ENCODE measurements around the gene SUMO4. TPM values are rescaled to one million over a fixed set of nuclear protein-coding genes. Genes with fewer than 3 reads are reported as not detected.

The SUMO4 gene
- total RNA-seq, 1 experiment from 2014 or later: 0.87 TPM

DNA sequence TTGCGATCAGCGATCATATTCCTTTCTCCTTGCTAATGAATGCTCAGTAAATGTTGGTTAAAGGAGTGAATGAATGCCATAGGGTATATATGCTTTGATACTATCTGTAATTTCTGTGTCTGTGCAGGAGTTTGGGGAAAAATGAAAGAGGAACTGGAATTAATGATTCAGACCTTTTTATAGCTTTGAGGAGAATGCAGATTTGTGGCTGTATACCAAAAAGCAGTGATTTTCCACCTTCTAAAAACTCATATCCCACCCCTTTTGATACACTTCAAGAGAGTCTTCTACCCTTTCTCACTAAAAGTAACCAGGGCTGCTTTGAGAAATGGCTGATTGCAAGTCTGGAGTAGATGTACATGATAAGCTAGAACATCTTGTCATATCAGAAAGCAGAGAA lies 26.6 kb upstream of the SUMO4 start:
- DNase-seq: no peak
- Histone ChIP-seq H3K4me3 (ENCODE audit: insufficient read depth, low read depth, low read length) (no peak overlapping the region), H3K27me3 (ENCODE audit: control insufficient read depth, insufficient read depth, low read length) (no peaks in the 10 kb centered on the region), H3K36me3 (replicated peaks; ENCODE audit: control insufficient read depth, insufficient read depth, low read length) (peaks cover 3% of the 10 kb centered on the region)

DNA sequence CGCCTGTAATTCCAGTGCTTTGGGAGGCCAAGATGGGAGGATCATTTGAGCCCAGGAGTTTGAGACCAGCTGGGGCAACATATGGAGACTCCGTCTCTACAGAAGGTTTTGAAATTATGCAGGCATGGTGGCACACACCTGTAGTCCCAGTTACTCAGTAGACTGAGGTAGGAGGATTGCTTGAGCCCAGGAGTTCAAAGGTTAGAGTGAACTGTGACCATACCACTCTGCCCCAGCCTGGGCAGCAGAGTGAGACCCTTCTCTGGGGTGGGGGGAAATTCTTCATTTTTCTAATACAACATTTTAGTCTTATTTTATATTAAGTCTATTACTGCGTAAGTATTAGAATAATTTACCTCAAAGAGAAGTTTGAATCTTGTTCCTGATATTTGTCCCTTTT lies 20.1 kb upstream of the SUMO4 start:
- Histone ChIP-seq H3K36me3 (replicated peaks; ENCODE audit: control insufficient read depth, insufficient read depth, low read length) (peaks cover 8% of the 10 kb centered on the region), H3K27me3 (ENCODE audit: control insufficient read depth, insufficient read depth, low read length) (no peaks in the 10 kb centered on the region), H3K4me3 (ENCODE audit: insufficient read depth, low read depth, low read length) (no peak overlapping the region)
- DNase-seq: no peak

DNA sequence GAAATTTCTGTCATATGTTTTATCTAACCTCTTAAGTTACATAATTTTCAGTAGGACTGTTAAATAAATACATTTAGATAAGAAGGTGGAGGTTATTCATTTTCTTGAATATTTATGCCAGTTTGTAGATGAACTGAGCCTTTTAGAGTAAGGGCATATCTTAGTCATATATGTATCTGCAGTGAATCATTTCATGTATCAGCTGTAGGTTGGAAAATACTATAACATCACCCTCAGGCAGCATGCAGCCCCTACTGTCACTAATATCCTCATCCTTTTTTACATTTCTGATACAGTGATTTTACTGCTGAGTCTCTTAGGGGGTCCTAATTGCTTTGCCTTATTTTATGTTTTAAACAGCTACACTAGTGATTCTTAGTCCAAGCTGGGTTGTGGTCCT lies 19.5 kb upstream of the SUMO4 start:
- DNase-seq: no peak
- H3K27me3 ChIP-seq (ENCODE audit: control insufficient read depth, insufficient read depth, low read length): no peaks in the 10 kb centered on the region
- peaks cover 8% of the 10 kb centered on the region for H3K36me3 ChIP-seq (replicated peaks; ENCODE audit: control insufficient read depth, insufficient read depth, low read length)
- no peak overlapping the region for H3K4me3 ChIP-seq (ENCODE audit: insufficient read depth, low read depth, low read length)

DNA sequence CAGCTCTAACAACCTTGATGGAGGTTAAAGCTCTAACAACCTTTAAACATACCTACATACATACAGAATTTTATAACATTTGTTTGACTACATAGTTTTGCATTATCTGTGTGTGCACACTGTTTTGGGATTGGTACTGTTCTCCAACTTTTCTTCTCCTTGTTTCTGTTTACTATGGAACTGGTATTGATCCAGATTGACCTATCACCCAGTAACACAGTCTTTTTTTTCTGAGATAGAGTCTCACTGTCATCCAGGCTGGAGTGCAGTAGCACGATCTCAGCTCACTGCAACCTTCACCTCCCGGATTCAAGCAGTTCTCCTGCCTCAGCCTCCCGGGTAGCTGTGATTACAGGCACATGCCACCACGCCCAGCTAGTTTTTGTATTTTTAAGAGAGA lies 16.7 kb upstream of the SUMO4 start:
- Histone ChIP-seq H3K4me3 (ENCODE audit: insufficient read depth, low read depth, low read length) (no peak overlapping the region), H3K27me3 (ENCODE audit: control insufficient read depth, insufficient read depth, low read length) (no peaks in the 10 kb centered on the region), H3K36me3 (replicated peaks; ENCODE audit: control insufficient read depth, insufficient read depth, low read length) (peaks cover 6% of the 10 kb centered on the region)
- no peak for DNase-seq

DNA sequence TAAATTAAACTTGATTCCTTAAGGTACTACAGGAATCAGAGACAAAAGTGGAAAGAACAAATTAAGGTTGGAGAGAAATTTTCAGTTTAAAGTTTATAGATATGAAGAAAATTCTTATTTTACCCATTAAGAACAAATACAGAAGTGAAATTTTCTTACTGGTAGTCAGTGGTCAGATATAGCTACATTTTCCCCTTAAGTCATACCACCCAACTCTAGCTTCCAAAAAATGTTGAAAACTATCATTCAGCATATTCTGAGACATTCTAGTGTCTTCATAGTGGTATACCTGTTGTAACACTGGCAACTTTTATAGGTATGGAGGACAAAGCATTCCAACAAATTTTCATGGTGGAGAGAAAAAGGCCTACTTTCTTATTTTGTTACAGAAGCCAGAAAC lies 15.6 kb upstream of the SUMO4 start:
- H3K27me3 ChIP-seq (ENCODE audit: control insufficient read depth, insufficient read depth, low read length): no peaks in the 10 kb centered on the region

DNA sequence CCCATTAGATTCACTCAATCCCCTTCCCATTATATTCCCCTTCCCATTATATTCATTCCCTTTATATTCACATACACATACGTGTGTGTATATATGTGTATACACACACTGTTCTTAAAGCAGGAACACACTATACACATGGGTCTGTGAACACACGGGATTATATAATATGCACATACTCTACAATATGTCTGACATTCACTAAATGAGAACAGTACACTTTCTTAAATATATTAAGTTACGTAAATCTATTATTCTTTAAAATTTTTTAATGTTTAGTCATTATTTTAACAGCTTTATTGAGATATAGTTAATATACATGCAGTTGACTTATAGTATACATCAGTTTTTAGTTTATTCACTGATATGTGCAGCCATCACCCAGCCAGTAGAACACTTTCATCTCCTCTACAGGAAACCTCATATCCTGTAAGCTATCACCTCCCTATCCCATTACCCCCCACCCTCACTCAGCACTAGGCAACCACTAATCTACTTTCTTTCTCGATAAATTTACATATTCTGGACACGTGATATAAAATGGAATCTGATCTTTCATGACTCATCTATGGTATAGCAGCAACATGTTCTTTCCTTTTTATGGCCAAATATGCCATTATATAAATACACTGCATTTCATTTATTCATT lies 13.9 kb upstream of the SUMO4 start:
- H3K36me3 ChIP-seq (replicated peaks; ENCODE audit: control insufficient read depth, insufficient read depth, low read length): no peaks in the 10 kb centered on the region; the same call in none of the 2 replicates
- no peaks in the 10 kb centered on the region for H3K27me3 ChIP-seq (ENCODE audit: control insufficient read depth, insufficient read depth, low read length)
- no peak overlapping the region for H3K4me3 ChIP-seq (ENCODE audit: insufficient read depth, low read depth, low read length)
- DNase-seq: no peak

More for the DNA sequence above, 15.6 kb upstream of the SUMO4 start:
- no peak for DNase-seq
- Histone ChIP-seq H3K36me3 (replicated peaks; ENCODE audit: control insufficient read depth, insufficient read depth, low read length) (no peaks in the 10 kb centered on the region; the same call in none of the 2 replicates), H3K4me3 (ENCODE audit: insufficient read depth, low read depth, low read length) (no peak overlapping the region)

DNA sequence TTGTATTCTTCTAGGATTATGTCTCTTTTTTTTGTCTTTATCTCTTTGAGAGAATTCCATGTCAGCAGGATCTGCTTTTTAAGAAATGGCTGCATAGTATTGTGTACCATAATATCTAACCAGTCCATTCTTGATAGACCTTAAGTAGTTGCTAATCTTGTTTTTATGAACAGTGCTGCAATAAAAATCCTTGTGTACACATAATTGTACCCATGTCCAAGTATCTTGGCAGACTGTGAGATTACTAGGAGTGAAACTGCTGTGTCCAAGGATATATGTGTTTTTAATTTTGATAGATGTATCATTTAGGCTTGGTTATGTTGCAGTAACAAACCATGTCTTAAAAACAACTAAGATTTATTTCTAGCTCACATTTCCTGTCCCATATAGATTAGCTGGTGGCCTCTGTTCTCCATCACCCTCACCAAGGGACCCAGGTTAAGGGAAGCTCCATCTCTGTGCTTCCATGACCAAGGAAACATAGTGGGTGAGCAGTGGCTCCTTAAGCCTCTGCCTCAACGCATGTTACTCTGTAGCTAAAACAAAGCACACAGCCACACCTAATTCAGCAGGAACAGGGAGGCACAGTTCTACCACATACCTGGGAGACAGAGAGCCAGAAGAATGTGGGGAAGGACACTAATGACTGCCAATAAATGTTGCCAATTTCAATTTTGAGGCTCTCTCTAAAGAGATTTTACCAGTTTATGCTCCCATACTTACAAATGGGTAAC lies 12.1 kb upstream of the SUMO4 start:
- Histone ChIP-seq H3K27me3 (ENCODE audit: control insufficient read depth, insufficient read depth, low read length) (no peaks in the 10 kb centered on the region), H3K4me3 (ENCODE audit: insufficient read depth, low read depth, low read length) (no peak overlapping the region), H3K36me3 (replicated peaks; ENCODE audit: control insufficient read depth, insufficient read depth, low read length) (no peaks in the 10 kb centered on the region; the same call in 1 of the 2 replicates)

DNA sequence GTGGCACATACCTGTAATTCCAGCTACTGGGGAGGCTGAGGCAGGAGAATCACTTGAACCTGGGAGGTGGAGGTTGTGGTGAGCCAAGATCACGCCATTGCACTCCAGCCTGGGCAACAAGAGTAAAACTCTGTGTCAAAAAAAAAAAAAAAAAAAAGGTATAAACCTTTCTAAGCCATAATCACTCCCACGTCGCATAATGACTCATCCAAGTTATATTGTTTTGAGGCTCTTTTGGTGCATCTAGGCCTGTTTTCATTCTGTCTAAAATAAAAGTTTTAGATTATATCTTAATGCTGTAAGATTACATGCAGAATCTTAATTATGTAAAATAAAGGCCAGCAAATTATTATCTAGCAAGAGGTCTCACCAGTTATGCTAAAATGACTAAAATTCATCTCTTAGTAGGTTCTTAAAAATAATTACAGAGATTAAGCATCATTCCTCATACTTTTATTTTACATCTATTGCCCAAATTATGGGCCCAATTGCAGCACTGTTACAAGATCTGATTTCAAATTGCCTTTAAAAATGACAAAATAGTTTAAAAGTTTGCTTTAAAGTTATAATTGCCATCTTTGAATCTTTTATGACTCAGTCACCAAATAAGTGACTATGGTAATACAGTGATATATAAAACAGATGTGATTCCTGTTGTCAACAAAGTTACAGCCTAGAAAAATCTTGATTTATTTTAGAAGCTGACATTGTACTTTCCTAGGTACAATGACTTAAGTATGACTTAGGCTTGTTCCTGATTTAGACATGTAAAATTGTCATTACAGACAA lies 10.4 kb upstream of the SUMO4 start:
- no peak overlapping the region for H3K4me3 ChIP-seq (ENCODE audit: insufficient read depth, low read depth, low read length)
- no peaks in the 10 kb centered on the region for H3K27me3 ChIP-seq (ENCODE audit: control insufficient read depth, insufficient read depth, low read length)
- no peak for DNase-seq
- no peaks in the 10 kb centered on the region for H3K36me3 ChIP-seq (replicated peaks; ENCODE audit: control insufficient read depth, insufficient read depth, low read length)

More for the DNA sequence above, 12.1 kb upstream of the SUMO4 start:
- DNase-seq: no peak

DNA sequence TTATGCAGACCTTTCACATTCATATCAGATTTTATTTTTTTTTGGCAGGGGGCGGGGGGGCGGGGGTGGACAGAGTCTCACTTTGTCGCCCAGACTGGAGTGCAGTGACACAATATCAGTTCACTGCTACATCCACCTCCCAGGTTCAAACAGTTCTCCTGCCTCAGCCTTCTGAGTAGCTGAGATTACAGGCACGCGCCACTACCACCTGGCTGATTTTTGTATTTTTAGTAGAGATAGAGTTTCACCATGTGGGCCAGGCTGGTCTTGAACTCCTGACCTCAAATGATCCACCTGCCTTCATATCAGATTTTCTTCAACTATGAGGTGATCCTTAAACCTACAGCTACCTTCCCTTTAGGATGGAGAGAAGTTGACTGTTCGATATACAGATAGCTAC lies 8.0 kb upstream of the SUMO4 start:
- DNase-seq: no peak
- H3K27me3 ChIP-seq (ENCODE audit: control insufficient read depth, insufficient read depth, low read length): no peaks in the 10 kb centered on the region
- H3K36me3 ChIP-seq (replicated peaks; ENCODE audit: control insufficient read depth, insufficient read depth, low read length): no peaks in the 10 kb centered on the region

DNA sequence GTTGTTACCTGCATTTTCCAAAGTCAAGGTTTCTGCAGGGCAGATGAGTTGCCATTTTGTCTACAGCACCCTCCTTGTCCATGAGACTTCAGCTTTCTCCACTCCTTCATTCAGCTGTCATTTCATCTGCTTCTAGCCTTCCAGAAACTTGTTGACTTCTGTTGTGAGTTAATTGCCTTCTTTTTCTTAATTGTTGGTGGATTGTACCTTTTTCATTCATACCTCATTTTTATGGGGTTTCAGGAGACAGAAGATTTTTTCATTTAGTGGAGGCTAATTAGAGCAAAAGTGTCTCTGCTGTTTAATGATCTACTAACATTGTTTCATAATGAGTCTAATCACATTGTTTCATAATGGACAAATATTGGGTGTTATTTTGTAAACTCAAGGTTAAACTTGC lies 7.5 kb upstream of the SUMO4 start:
- DNase-seq: no peak
- no peak overlapping the region for H3K4me3 ChIP-seq (ENCODE audit: insufficient read depth, low read depth, low read length)
- H3K27me3 ChIP-seq (ENCODE audit: control insufficient read depth, insufficient read depth, low read length): no peaks in the 10 kb centered on the region
- no peaks in the 10 kb centered on the region for H3K36me3 ChIP-seq (replicated peaks; ENCODE audit: control insufficient read depth, insufficient read depth, low read length)

More for the DNA sequence above, 8.0 kb upstream of the SUMO4 start:
- H3K4me3 ChIP-seq (ENCODE audit: insufficient read depth, low read depth, low read length): no peak overlapping the region

DNA sequence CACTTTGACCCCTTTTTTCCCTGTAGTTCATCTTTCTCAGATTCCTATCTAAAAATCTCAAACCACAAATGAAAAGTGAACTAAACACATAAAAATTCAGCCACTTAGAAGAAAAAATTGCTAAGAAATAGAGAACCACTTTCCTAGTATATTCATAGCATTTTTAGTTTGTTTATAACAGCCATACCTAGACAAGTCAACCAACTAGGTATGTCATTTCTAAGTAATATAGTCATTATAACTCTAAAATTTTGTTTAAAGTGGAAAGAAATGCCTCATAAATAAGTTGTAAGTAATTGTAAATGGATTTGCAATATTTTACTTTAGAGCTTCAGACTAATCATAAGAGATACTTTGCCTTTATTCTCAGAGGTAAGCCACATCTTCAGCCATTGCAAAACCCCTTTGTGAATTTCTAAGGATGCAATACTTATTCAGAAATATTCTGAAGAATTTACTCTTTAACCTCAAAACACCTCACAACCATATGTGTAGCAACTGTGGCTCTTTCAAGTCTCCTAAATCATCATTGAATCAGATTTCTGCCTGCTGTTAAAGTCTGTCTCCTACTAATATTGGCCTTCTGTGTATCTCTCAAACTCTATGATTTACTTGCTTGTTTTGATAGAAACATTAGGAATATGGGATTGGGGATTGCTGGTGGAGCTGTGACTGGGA lies 6.9 kb upstream of the SUMO4 start:
- Histone ChIP-seq H3K4me3 (ENCODE audit: insufficient read depth, low read depth, low read length) (no peak overlapping the region), H3K36me3 (replicated peaks; ENCODE audit: control insufficient read depth, insufficient read depth, low read length) (no peaks in the 10 kb centered on the region; the same call in 1 of the 2 replicates), H3K27me3 (ENCODE audit: control insufficient read depth, insufficient read depth, low read length) (no peaks in the 10 kb centered on the region)
- no peak for DNase-seq

DNA sequence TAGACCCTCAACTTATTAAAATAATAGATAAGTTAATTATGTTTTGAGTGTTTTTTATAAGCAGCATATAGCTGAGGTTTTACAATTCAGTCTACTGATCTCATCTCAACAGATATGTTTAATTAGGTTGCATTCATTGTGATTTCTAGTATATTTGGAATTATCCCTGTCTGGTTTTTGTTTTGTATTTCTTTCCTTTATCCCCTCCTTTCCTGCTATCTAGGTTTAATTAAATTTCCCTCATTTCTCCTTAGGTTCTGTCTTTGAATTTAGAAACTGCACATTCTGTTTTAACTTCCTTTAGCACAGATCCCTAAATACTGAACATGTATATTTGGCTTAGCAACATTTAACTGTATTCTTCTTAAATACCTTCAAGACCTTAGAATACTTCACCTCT lies 4.9 kb upstream of the SUMO4 start:
- Histone ChIP-seq H3K4me3 (ENCODE audit: insufficient read depth, low read depth, low read length) (no peak overlapping the region), H3K27me3 (ENCODE audit: control insufficient read depth, insufficient read depth, low read length) (no peaks in the 10 kb centered on the region), H3K36me3 (replicated peaks; ENCODE audit: control insufficient read depth, insufficient read depth, low read length) (no peaks in the 10 kb centered on the region; the same call in 1 of the 2 replicates)
- DNase-seq: no peak

DNA sequence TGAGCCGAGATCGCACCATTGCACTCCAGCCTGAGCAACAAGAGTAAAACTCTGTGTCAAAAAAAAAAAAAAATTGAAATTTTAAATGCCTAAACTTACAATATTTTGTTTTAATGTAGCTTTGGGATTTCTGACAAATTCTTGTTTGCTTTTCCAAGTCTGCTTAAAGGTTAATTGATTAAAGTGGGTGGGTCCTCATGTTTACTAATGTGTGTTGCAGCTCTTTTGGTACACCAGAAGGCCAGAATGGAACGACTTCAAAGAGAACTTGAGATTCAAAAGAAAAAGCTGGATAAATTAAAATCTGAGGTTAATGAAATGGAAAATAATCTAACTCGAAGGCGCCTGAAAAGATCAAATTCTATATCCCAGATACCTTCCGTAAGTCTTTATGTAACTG lies 2.7 kb upstream of the SUMO4 start:
- Histone ChIP-seq H3K36me3 (replicated peaks; ENCODE audit: control insufficient read depth, insufficient read depth, low read length) (no peaks in the 10 kb centered on the region; the same call in 1 of the 2 replicates), H3K27me3 (ENCODE audit: control insufficient read depth, insufficient read depth, low read length) (no peaks in the 10 kb centered on the region), H3K4me3 (ENCODE audit: insufficient read depth, low read depth, low read length) (no peak overlapping the region)
- DNase-seq: no peak

DNA sequence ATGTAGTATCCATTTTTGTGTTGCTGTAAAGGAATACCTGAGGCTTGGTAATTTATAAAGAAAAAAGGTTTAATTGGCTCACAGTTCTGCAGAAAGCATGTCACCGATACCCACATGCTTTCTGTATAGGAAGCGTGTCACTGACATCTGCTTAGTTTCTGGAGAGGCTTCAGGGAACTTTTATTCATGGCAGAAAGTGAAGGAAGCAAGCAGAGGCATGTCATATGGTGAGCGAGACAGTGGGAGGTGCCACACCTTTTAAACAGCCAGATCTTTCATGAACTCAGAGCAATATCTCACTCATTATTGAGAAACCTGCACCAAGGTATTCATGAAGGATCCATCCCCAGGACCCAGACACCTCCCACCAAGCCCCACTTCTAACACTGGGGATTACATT lies 3.5 kb downstream of the SUMO4 start:
- Histone ChIP-seq H3K27me3 (ENCODE audit: control insufficient read depth, insufficient read depth, low read length) (no peaks in the 10 kb centered on the region), H3K36me3 (replicated peaks; ENCODE audit: control insufficient read depth, insufficient read depth, low read length) (no peaks in the 10 kb centered on the region; the same call in 1 of the 2 replicates), H3K4me3 (ENCODE audit: insufficient read depth, low read depth, low read length) (no peak overlapping the region)
- no peak for DNase-seq
